Tongue (tissue), 2 donors: ENCODE measurements around the gene DSTYK. TPM values are rescaled to one million over a fixed set of nuclear protein-coding genes. Genes with fewer than 3 reads are reported as not detected.
A peak's percentile ranks its signal among the peaks of the same experiment; 100 is the strongest.

Source experiments
- DNase-seq: peaks from one replicate; pipeline ENCODE4 v3.0.0-alpha.2; 2015
- total RNA-seq: library from RNA; depleted of rRNA; stranded (reverse); fragments of >200 nt; gene quantifications from one replicate; pipeline ENCODE4 v1.2.3, GENCODE V29; 2014

DSTYK gene
- 15.8 TPM for total RNA-seq

GRCh38 chr1:205211169-205211838 lies at the start of gene DSTYK:
TSS of gene DSTYK (minus strand) at chr1:205211702. CDS start at chr1:205211535, 167 bp downstream.
- peak; percentile 98 for DNase-seq

- DNase-seq, result no peak
Observed at GRCh38 chr1:205259998-205260397, 48.5 kb upstream of the DSTYK start.

GRCh38 chr1:205259324-205259832 lies 47.9 kb upstream of the DSTYK start:
- peak; percentile 41 for DNase-seq

- DNase-seq, result no peak
Observed at GRCh38 chr1:205258719-205259118, 47.2 kb upstream of the DSTYK start.

GRCh38 chr1:205258261-205258691 lies 46.8 kb upstream of the DSTYK start:
- DNase-seq, result no peak

GRCh38 chr1:205257735-205258134 lies 46.2 kb upstream of the DSTYK start:
- DNase-seq, result no peak

- DNase-seq, result no peak
Observed at GRCh38 chr1:205256951-205257625, 45.6 kb upstream of the DSTYK start.

- peak; percentile 96 for DNase-seq
Observed at GRCh38 chr1:205255941-205256780, 44.7 kb upstream of the DSTYK start.

- no peak for DNase-seq
Observed at GRCh38 chr1:205251576-205251975, 40.1 kb upstream of the DSTYK start.

- DNase-seq, result no peak
Observed at GRCh38 chr1:205250699-205251098, 39.2 kb upstream of the DSTYK start.

- DNase-seq, result no peak
Observed at GRCh38 chr1:205249651-205250050, 38.1 kb upstream of the DSTYK start.

- DNase-seq, result peak; percentile 89
Observed at GRCh38 chr1:205248793-205249601, 37.5 kb upstream of the DSTYK start.

- peak; percentile 91 for DNase-seq
Observed at GRCh38 chr1:205247130-205247921, 35.8 kb upstream of the DSTYK start.

- no peak for DNase-seq
Observed at GRCh38 chr1:205246351-205247119, 35.0 kb upstream of the DSTYK start.

GRCh38 chr1:205245096-205245495 lies 33.6 kb upstream of the DSTYK start:
- no peak for DNase-seq

GRCh38 chr1:205244384-205244783 lies 32.9 kb upstream of the DSTYK start:
- DNase-seq, result no peak

GRCh38 chr1:205243350-205244191 lies 32.1 kb upstream of the DSTYK start:
- no peak for DNase-seq

- DNase-seq, result peak; percentile 89
Observed at GRCh38 chr1:205241366-205242030, 30.0 kb upstream of the DSTYK start.

GRCh38 chr1:205240569-205240968 lies 29.1 kb upstream of the DSTYK start:
- DNase-seq, result no peak
